ENCODE data around the gene SUMO3.

DNA sequence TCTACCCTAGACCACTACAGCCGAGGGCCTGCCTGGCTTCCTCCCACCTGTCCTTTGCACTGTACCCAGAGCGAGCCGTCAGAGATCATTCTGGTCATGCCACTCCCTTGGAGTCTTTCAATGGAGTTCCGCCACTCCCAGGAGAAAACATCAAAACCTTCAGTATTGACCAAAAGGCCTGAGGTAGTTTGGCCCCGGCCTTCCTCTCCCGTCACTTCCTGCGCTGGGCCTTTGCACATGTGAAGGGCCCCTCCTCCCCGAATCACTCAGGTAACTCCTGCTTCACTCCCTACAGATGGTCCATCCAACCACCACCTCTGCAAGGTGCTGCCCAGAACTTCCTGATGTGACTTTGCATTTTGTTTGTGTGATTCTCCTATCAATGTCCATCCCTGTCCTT, 42.9 kb downstream of the SUMO3 start:
- TF ChIP-seq, protein P1, sequence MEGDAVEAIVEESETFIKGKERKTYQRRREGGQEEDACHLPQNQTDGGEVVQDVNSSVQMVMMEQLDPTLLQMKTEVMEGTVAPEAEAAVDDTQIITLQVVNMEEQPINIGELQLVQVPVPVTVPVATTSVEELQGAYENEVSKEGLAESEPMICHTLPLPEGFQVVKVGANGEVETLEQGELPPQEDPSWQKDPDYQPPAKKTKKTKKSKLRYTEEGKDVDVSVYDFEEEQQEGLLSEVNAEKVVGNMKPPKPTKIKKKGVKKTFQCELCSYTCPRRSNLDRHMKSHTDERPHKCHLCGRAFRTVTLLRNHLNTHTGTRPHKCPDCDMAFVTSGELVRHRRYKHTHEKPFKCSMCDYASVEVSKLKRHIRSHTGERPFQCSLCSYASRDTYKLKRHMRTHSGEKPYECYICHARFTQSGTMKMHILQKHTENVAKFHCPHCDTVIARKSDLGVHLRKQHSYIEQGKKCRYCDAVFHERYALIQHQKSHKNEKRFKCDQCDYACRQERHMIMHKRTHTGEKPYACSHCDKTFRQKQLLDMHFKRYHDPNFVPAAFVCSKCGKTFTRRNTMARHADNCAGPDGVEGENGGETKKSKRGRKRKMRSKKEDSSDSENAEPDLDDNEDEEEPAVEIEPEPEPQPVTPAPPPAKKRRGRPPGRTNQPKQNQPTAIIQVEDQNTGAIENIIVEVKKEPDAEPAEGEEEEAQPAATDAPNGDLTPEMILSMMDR (IDR thresholded peaks at IDR 0.05) = no peak
- TF ChIP-seq RFX5 (IDR thresholded peaks at IDR 0.05; ENCODE audit: low read length) (no peak), EZH2phosphoT487 (IDR thresholded peaks at IDR 0.05; ENCODE audit: borderline replicate concordance, low read depth) (no peak), ELF1 (IDR thresholded peaks at IDR 0.05) (no peak), EP300 (IDR thresholded peaks at IDR 0.05; ENCODE audit: borderline replicate concordance in 1 of 2, low read depth in 1 of 2, low read length in 1 of 2) (no peak), NRF1 (IDR thresholded peaks at IDR 0.05; ENCODE audit: low read depth, low read length) (no peak)

All from SK-N-SH (cell line).